Hindlimb muscle (tissue), 1 donor: ENCODE data around the gene NFS1. TPM values are rescaled to one million over a fixed set of nuclear protein-coding genes. Genes with fewer than 3 reads are reported as not detected.

Source experiments
- DNase-seq: peaks from one replicate; pipeline ENCODE4 v3.0.0-alpha.2; 2013
- polyA plus RNA-seq: library from polyadenylated mRNA; unstranded; fragments of 120-200 nt; gene quantifications from one replicate; pipeline ENCODE4 v1.2.1, GENCODE V29; 2013; ENCODE audit not compliant: insufficient read length

The NFS1 gene
- polyA plus RNA-seq, 1 donor, result 16.1 TPM

GRCh38 chr20:35636095-35636494 is 63.1 kb downstream of the NFS1 start:
- DNase-seq, result no peak

GRCh38 chr20:35635652-35636051 is 63.5 kb downstream of the NFS1 start:
- no peak for DNase-seq

GRCh38 chr20:35632539-35633115 is 66.5 kb downstream of the NFS1 start:
- no peak for DNase-seq

- no peak for DNase-seq
Measured at GRCh38 chr20:35630636-35631035, 68.5 kb downstream of the NFS1 start.

- no peak for DNase-seq
Measured at GRCh38 chr20:35629427-35630145, 69.6 kb downstream of the NFS1 start.

GRCh38 chr20:35627121-35627520 is 72.0 kb downstream of the NFS1 start:
- no peak for DNase-seq

- DNase-seq, result no peak
Measured at GRCh38 chr20:35626386-35627001, 72.7 kb downstream of the NFS1 start.

GRCh38 chr20:35625584-35626385 is 73.4 kb downstream of the NFS1 start:
- DNase-seq, result no peak

- no peak for DNase-seq
Measured at GRCh38 chr20:35621560-35621946, 77.6 kb downstream of the NFS1 start.

- no peak for DNase-seq
Measured at GRCh38 chr20:35620818-35621559, 78.2 kb downstream of the NFS1 start.

GRCh38 chr20:35619196-35620095 is 79.7 kb downstream of the NFS1 start:
- DNase-seq, result peak; percentile 88

- DNase-seq, result no peak
Measured at GRCh38 chr20:35618263-35619131, 80.7 kb downstream of the NFS1 start.

Other genes with a start within 250 kb of the NFS1 start
- gene CEP250, start 243.8 kb downstream of the NFS1 start, polyA plus RNA-seq, result 31.0 TPM
- gene C20orf173, start 169.7 kb downstream of the NFS1 start, polyA plus RNA-seq, result not detected
- 218 TPM for gene ERGIC3, start 157.3 kb downstream of the NFS1 start, polyA plus RNA-seq
- 3.7 TPM for gene SPAG4, start 83.5 kb downstream of the NFS1 start, polyA plus RNA-seq
- gene CPNE1, start 34.5 kb downstream of the NFS1 start, polyA plus RNA-seq, result 144 TPM
- gene RBM12, start 34.5 kb downstream of the NFS1 start, polyA plus RNA-seq, result 49.3 TPM
- 76.7 TPM for gene ROMO1, start 53 bp upstream of the NFS1 start, polyA plus RNA-seq
- 282 TPM for gene RBM39, start 42.9 kb upstream of the NFS1 start, polyA plus RNA-seq
- 29.4 TPM for gene PHF20, start 72.7 kb upstream of the NFS1 start, polyA plus RNA-seq